A549 (cell line): ENCODE results near the gene IFFO2. TPM values are rescaled to one million over a fixed set of nuclear protein-coding genes. Genes with fewer than 3 reads are reported as not detected.

Experiments
- ATAC-seq, 2 experiments: fragments of 200-7000 bp in 1 of 2; fragments of >200 bp in 1 of 2; cut with Nextera tagmentation in 1 of 2; cut with Tn5 transposase in 1 of 2; 3 replicates each; pipeline versions ENCODE4 v1.8.0 to v1.9.1; 2018 to 2020; ENCODE audit warnings: mild to moderate bottlenecking in 1 of 2, moderate library complexity in 1 of 2
- CTCF ChIA-PET: fragments of 300-600 bp; sonication (Branson Sonifier 250); formaldehyde crosslinking; extraction: SDS; loops from one replicate; lab custom pipeline; 2021; ENCODE audit warnings: antibody characterized with exemption, inconsistent platforms; lab: Yijun Ruan, JAX
- POLR2A ChIA-PET: fragments of 350-600 bp; formaldehyde crosslinking; extraction: SDS; loops from one replicate; lab custom pipeline; 2021; ENCODE audit warnings: antibody characterized with exemption, inconsistent platforms; lab: Yijun Ruan, JAX
- DNase-seq, 2 experiments: peaks; one replicate each; pipeline versions ENCODE4 v3.0.0 to v3.0.0-alpha.2; 2011 to 2016; ENCODE audit warnings: low read depth in 1 of 2, low spot score in 1 of 2
- FAIRE-seq: peaks from 2 replicates; lab custom pipeline; 2011; peaks lifted over from hg19 to GRCh38; lab: Jason Lieb, UNC
- H3K27ac ChIP-seq, 2 experiments: fragments of >200 bp; sonication (Bioruptor Twin); formaldehyde crosslinking; 3 replicates each; pipeline ENCODE4 v1.5.1; 2016 to 2017
- H3K4me1 ChIP-seq: fragments of >200 bp; sonication (Bioruptor Twin); formaldehyde crosslinking; 3 replicates; pipeline ENCODE4 v1.6.1; 2016
- H3K4me2 ChIP-seq: fragments of >200 bp; sonication (Bioruptor Twin); formaldehyde crosslinking; 3 replicates; pipeline ENCODE4 v1.6.1; 2016
- H3K4me3 ChIP-seq: fragments of >200 bp; sonication (Bioruptor Twin); formaldehyde crosslinking; 3 replicates; pipeline ENCODE4 v1.5.1; 2016
- H3K9me3 ChIP-seq: fragments of >200 bp; sonication (Bioruptor Twin); formaldehyde crosslinking; 3 replicates; pipeline ENCODE4 v1.6.1; 2016
- CBX8 ChIP-seq: fragments of 200-600 bp; sonication (generic); IDR thresholded peaks from 2 replicates; pipeline ENCODE4 v1.6.1; 2016
- CEBPB ChIP-seq, 2 experiments: fragments of >200 bp in 1 of 2; sonication (Bioruptor Twin) in 1 of 2; formaldehyde crosslinking in 1 of 2; IDR thresholded peaks; 2 replicates each; pipeline ENCODE4 v1.6.1; 2012 to 2016
- EHF ChIP-seq: fragments of 250-450 bp; sonication (Bioruptor Pico); IDR thresholded peaks from 2 replicates; pipeline ENCODE4 v1.5.0; 2020; ENCODE audit warnings: mild to moderate bottlenecking
- EP300 ChIP-seq, 2 experiments: fragments of >200 bp; sonication (Bioruptor Twin); formaldehyde crosslinking; IDR thresholded peaks; 2 replicates in 1 of 2; 3 replicates in 1 of 2; pipeline ENCODE4 v1.6.1; 2016 to 2017
- FOSL2 ChIP-seq, 2 experiments: fragments of 450-650 bp in 1 of 2; fragments of >200 bp in 1 of 2; sonication (Bioruptor Twin) in 1 of 2; formaldehyde crosslinking; IDR thresholded peaks; 2 replicates each; pipeline versions ENCODE4 v1.5.0 to v1.6.1; 2016 to 2020; ENCODE audit warnings: mild to moderate bottlenecking in 1 of 2, moderate library complexity in 1 of 2
- HEYL ChIP-seq: fragments of 250-450 bp; sonication (Bioruptor Pico); IDR thresholded peaks from 2 replicates; pipeline ENCODE4 v1.8.0; 2021; ENCODE audit warnings: mild to moderate bottlenecking, moderate library complexity
- HOXA7 ChIP-seq: fragments of 250-450 bp; sonication (Bioruptor Pico); IDR thresholded peaks from 2 replicates; pipeline ENCODE4 v1.5.0; 2020; ENCODE audit warnings: mild to moderate bottlenecking, moderate library complexity
- HOXB13 ChIP-seq: fragments of 250-450 bp; sonication (Bioruptor Pico); IDR thresholded peaks from 2 replicates; pipeline ENCODE4 v1.5.0; 2020; ENCODE audit warnings: low read depth, mild to moderate bottlenecking, moderate library complexity
- NR3C1 ChIP-seq: fragments of >200 bp; sonication (Bioruptor Twin); formaldehyde crosslinking; IDR thresholded peaks from 3 replicates; pipeline ENCODE4 v1.6.1; 2017
- POLR2AphosphoS2 ChIP-seq: conservative IDR thresholded peaks from 2 replicates; pipeline ENCODE4 v1.6.1; 2012; ENCODE audit warnings: low read length, improper control_type of control experiment, inconsistent platforms
- RAD21 ChIP-seq, 2 experiments: fragments of >200 bp in 1 of 2; sonication (Bioruptor Twin) in 1 of 2; formaldehyde crosslinking in 1 of 2; IDR thresholded peaks in 1 of 2; conservative IDR thresholded peaks in 1 of 2; 2 replicates in 1 of 2; 3 replicates in 1 of 2; pipeline ENCODE4 v1.6.1; 2012 to 2018; ENCODE audit warnings: inconsistent platforms in 1 of 2
- RARB ChIP-seq: fragments of 250-450 bp; sonication (Bioruptor Pico); IDR thresholded peaks from 2 replicates; pipeline ENCODE4 v1.8.0; 2021; ENCODE audit warnings: mild to moderate bottlenecking, moderate library complexity
- RFX5 ChIP-seq: fragments of 450-650 bp; IDR thresholded peaks from 2 replicates; pipeline ENCODE4 v1.7.1; 2014; ENCODE audit warnings: antibody characterized with exemption, mild to moderate bottlenecking, moderate library complexity
- SREBF2 ChIP-seq: fragments of 450-650 bp; IDR thresholded peaks from 2 replicates; pipeline ENCODE4 v1.6.1; 2014; ENCODE audit warnings: mild to moderate bottlenecking, moderate library complexity
- ZC3H11A ChIP-seq: fragments of 450-650 bp; IDR thresholded peaks from 2 replicates; pipeline ENCODE4 v1.6.1; 2014; ENCODE audit warnings: antibody characterized with exemption, mild to moderate bottlenecking
- WGBS: methylation state at CpG from one replicate; pipeline ENCODE4 v1.1.6; 2017; ENCODE audit errors: missing lambda C conversion rate; 5-methylcytosine and 5-hydroxymethylcytosine counted together
- polyA plus RNA-seq, 4 experiments: library from polyadenylated mRNA; depleted of rRNA in 3 of 4; stranded (reverse); fragments of >200 nt; fragmentation: RNase III in 1 of 4; extraction: RNeasy Plus Mini Kit Qiagen cat#74134 plus additional on column Dnase treatment in 1 of 4; gene quantifications; 2 replicates in 3 of 4; 3 replicates in 1 of 4; pipeline ENCODE4 v1.2.3, GENCODE V29; 2011 to 2017
- TF ChIP-seq, protein P1 (sequence below): fragments of 150-350 bp; IDR thresholded peaks from 2 replicates; pipeline ENCODE4 v1.6.1; 2014; ENCODE audit warnings: low read depth, mild to moderate bottlenecking, low read length
- TF ChIP-seq, protein P2 (sequence below): fragments of 250-450 bp; sonication (Bioruptor Pico); IDR thresholded peaks from 2 replicates; pipeline ENCODE4 v1.5.0; 2020; ENCODE audit warnings: low read depth, mild to moderate bottlenecking, moderate library complexity
- TF ChIP-seq, protein P3 (sequence below): fragments of >200 bp; sonication (Bioruptor Twin); formaldehyde crosslinking; IDR thresholded peaks from 2 replicates; pipeline ENCODE4 v1.6.1; 2016
- TF ChIP-seq, protein P4 (sequence below): IDR thresholded peaks from 2 replicates; pipeline ENCODE4 v1.6.1; 2012
- TF ChIP-seq, protein P5 (sequence below): fragments of 200-600 bp; sonication (generic); IDR thresholded peaks from 2 replicates; pipeline ENCODE4 v1.6.1; 2016; ENCODE audit warnings: antibody characterized with exemption, mild to moderate bottlenecking, moderate library complexity

Gene IFFO2
- polyA plus RNA-seq, 2 of the 4 experiments (the other 2 are of a cell fraction) = 24.3 to 53.9 TPM

DNA sequence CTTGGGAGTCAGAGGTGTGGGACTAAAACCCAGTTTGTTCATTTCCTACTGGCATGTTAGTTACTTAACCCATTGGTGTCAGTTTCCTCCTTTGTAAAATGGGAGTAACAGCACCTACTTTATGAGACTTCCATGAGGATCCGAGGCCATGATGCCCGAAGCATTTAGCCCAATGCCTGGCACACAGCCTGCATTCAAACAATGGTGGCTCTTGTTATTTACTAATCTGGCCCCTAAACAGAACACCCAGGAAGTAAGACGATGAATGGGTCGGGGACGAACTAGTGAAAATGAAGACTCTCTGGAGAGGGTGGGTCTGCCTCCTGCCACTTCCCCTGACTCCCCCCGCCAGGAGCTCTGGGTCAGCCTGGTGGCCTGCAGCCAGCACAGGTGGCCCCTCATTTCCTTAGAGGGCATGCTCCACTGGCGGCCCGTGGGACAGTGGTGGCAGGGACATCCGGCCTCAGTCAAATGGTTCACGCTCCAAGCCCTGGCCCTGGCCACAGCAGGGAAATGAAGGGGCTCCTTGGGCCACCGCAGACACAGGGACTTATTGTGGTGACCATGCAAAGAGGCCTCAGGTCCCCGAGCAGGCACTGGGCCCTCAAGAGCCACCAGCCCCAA, 87.6 kb downstream of the IFFO2 start:
- H3K4me1 ChIP-seq = no peaks in the 10 kb centered on the region
- DNase-seq (no peak), FAIRE-seq (no peak)
- TF ChIP-seq, protein P1, sequence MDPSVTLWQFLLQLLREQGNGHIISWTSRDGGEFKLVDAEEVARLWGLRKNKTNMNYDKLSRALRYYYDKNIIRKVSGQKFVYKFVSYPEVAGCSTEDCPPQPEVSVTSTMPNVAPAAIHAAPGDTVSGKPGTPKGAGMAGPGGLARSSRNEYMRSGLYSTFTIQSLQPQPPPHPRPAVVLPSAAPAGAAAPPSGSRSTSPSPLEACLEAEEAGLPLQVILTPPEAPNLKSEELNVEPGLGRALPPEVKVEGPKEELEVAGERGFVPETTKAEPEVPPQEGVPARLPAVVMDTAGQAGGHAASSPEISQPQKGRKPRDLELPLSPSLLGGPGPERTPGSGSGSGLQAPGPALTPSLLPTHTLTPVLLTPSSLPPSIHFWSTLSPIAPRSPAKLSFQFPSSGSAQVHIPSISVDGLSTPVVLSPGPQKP = no peak
- TF ChIP-seq HOXA7 (CRISPR knock-in tag) (no peak), NR3C1 (no peak), RAD21 (conservative IDR thresholded peaks at IDR 0.05 in 1 of 2, IDR thresholded peaks at IDR 0.05 in 1 of 2) (no peak), SREBF2 (no peak), POLR2AphosphoS2 (no peak), CEBPB (IDR thresholded peaks at IDR 0.05) (no peak), RFX5 (no peak), CBX8 (no peak), EHF (CRISPR knock-in tag) (no peak), FOSL2 (IDR thresholded peaks at IDR 0.05) (no peak), FOSL2 (CRISPR knock-in tag; IDR thresholded peaks at IDR 0.05) (no peak)
- TF ChIP-seq, protein P2, sequence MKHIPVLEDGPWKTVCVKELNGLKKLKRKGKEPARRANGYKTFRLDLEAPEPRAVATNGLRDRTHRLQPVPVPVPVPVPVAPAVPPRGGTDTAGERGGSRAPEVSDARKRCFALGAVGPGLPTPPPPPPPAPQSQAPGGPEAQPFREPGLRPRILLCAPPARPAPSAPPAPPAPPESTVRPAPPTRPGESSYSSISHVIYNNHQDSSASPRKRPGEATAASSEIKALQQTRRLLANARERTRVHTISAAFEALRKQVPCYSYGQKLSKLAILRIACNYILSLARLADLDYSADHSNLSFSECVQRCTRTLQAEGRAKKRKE = no peak
- TF ChIP-seq, all 56 proteins: peak for 0
- H3K27ac ChIP-seq = no peak overlapping the region
- no peak overlapping the region for H3K4me3 ChIP-seq
- ChIA-PET CTCF (interaction anchor here (0.7 to 1.4 kb wide), 2 partner anchors 16 to 174 kb away, joined by 3 to 4 read pairs; no protein-coding TSS in a partner anchor), POLR2A (no interaction called here)
- no peak for ATAC-seq
- WGBS = 67% methylated on average over 4 of the region's 12 CpGs
- no peak overlapping the region for H3K4me2 ChIP-seq
- no peaks in the 10 kb centered on the region for H3K9me3 ChIP-seq

DNA sequence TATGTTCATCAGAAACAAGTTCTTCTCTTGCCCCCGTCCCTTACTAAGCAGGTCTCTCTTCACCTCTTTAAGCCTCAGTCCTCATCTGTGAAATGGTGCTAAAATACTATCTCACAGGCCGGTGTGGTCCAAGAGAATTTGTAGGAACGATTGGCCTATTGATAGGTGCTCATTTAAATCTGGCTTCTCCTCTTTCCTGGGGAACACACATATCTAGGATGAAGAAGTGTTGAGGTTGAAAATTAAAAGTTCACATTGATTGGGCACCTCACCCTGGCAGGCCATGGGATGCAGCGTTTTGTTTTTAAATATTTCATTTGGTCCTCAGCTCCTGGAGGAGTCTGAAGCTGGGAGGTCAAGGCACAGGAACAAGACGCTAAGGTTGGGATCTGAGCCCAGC, 88.1 kb downstream of the IFFO2 start:
- no peak overlapping the region for H3K4me3 ChIP-seq
- TF ChIP-seq, protein P3, sequence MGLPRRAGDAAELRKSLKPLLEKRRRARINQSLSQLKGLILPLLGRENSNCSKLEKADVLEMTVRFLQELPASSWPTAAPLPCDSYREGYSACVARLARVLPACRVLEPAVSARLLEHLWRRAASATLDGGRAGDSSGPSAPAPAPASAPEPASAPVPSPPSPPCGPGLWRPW = no peak
- TF ChIP-seq, protein P4, sequence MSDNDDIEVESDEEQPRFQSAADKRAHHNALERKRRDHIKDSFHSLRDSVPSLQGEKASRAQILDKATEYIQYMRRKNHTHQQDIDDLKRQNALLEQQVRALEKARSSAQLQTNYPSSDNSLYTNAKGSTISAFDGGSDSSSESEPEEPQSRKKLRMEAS = no peak
- ATAC-seq (no peak), FAIRE-seq (no peak), DNase-seq (no peak)
- no peaks in the 10 kb centered on the region for H3K4me1 ChIP-seq
- ChIA-PET POLR2A (no interaction called here), CTCF (no interaction called here)
- H3K27ac ChIP-seq = no peak overlapping the region
- WGBS = 51% methylated on average over 5 of the region's 5 CpGs
- H3K9me3 ChIP-seq = no peaks in the 10 kb centered on the region
- H3K4me2 ChIP-seq = no peak overlapping the region

DNA sequence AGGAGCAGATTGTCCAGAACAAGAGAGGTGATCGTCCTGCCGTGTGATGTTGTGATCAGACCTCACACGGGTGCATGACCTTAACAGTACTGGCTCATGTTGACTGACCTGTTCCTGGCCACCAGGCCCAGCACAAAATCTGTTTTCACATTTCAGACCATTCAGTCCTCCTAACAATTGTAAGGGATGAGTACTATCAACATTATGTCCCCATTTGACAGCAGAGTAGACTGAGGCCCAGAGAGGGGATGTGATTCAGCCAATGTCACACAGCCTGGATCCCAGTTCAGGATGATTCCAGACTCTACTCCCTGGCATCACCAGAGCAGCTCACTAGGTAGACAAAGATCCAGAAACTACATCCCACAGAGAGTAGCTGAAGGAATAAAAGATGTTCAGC, 89.6 kb downstream of the IFFO2 start:
- Histone ChIP-seq H3K9me3 (no peaks in the 10 kb centered on the region), H3K4me3 (no peak overlapping the region), H3K27ac (no peak overlapping the region), H3K4me2 (no peak overlapping the region), H3K4me1 (no peaks in the 10 kb centered on the region)
- ChIA-PET POLR2A (no interaction called here), CTCF (interaction anchor here (1.2 kb wide), 1 partner anchor 17 kb away, joined by 3 read pairs; no protein-coding TSS in a partner anchor)
- no peak for TF ChIP-seq RARB (CRISPR knock-in tag)
- ATAC-seq = no peak
- 88% methylated on average over 3 of the region's 3 CpGs for WGBS
- DNase-seq = no peak
- FAIRE-seq = no peak

DNA sequence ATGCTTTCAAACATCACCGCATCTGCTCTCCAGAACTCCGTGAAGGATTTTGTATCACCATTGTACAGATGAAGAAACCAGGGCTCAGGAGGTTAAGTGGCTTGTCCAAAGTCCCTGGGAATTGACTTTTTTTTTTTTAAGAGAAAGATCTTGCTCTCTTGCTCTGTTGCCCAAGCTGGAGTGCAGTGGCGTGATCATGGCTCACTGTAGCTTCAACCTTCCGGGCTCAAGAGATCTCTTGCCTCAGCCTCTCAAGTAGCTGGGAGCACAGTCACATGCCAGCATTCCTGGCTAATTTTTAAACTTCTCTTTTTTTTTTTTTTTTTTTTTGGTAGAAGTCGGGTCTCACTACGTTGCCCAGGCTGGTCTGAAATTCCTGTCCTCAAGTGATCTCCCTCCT, 90.2 kb downstream of the IFFO2 start:
- 57% methylated on average over 6 of the region's 6 CpGs for WGBS
- FAIRE-seq (no peak), ATAC-seq (no peak), DNase-seq (no peak)
- Histone ChIP-seq H3K4me2 (no peak overlapping the region), H3K9me3 (no peaks in the 10 kb centered on the region), H3K4me1 (no peaks in the 10 kb centered on the region), H3K27ac (no peak overlapping the region), H3K4me3 (no peak overlapping the region)
- POLR2A ChIA-PET = no interaction called here
- CTCF ChIA-PET = interaction anchor here (0.6 to 1.2 kb wide), 3 partner anchors 8 to 53 kb away, joined by 3 to 4 read pairs (median 3); no protein-coding TSS in a partner anchor
- TF ChIP-seq ZC3H11A (no peak), SREBF2 (no peak), HEYL (no peak), RAD21 (conservative IDR thresholded peaks at IDR 0.05 in 1 of 2, IDR thresholded peaks at IDR 0.05 in 1 of 2) (no peak), EP300 (IDR thresholded peaks at IDR 0.05) (no peak), EHF (CRISPR knock-in tag) (no peak), NR3C1 (no peak), HOXB13 (no peak)
- TF ChIP-seq, protein P1 = no peak
- TF ChIP-seq, protein P2 = no peak
- TF ChIP-seq, protein P5, sequence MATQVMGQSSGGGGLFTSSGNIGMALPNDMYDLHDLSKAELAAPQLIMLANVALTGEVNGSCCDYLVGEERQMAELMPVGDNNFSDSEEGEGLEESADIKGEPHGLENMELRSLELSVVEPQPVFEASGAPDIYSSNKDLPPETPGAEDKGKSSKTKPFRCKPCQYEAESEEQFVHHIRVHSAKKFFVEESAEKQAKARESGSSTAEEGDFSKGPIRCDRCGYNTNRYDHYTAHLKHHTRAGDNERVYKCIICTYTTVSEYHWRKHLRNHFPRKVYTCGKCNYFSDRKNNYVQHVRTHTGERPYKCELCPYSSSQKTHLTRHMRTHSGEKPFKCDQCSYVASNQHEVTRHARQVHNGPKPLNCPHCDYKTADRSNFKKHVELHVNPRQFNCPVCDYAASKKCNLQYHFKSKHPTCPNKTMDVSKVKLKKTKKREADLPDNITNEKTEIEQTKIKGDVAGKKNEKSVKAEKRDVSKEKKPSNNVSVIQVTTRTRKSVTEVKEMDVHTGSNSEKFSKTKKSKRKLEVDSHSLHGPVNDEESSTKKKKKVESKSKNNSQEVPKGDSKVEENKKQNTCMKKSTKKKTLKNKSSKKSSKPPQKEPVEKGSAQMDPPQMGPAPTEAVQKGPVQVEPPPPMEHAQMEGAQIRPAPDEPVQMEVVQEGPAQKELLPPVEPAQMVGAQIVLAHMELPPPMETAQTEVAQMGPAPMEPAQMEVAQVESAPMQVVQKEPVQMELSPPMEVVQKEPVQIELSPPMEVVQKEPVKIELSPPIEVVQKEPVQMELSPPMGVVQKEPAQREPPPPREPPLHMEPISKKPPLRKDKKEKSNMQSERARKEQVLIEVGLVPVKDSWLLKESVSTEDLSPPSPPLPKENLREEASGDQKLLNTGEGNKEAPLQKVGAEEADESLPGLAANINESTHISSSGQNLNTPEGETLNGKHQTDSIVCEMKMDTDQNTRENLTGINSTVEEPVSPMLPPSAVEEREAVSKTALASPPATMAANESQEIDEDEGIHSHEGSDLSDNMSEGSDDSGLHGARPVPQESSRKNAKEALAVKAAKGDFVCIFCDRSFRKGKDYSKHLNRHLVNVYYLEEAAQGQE = no peak
